Caco-2 (cell line): ENCODE results near the gene SEMG1. TPM values are rescaled to one million over a fixed set of nuclear protein-coding genes. Genes with fewer than 3 reads are reported as not detected.

Experiments used
- BruUV-seq: library from RNA; stranded (reverse); fragments of 400-500 nt; replicated peaks from 2 replicates; lab custom pipeline; 2021; lab: Mats Ljungman, UMichigan
- CTCF ChIA-PET: fragments of 300-600 bp; sonication (Branson Sonifier 250); formaldehyde crosslinking; loops from one replicate; lab custom pipeline; 2022; ENCODE audit warnings: antibody characterized with exemption; lab: Charles Lee
- POLR2A ChIA-PET: fragments of 300-600 bp; sonication (Branson Sonifier 250); formaldehyde crosslinking; loops from one replicate; lab custom pipeline; 2022; ENCODE audit warnings: antibody characterized with exemption; lab: Charles Lee
- DNase-seq, 2 experiments: peaks; one replicate each; pipeline versions ENCODE4 v3.0.0 to v3.0.0-alpha.2; 2020 to 2022
- H3K27me3 ChIP-seq: replicated peaks from 2 replicates; pipeline ENCODE4 v1.6.0; 2011; ENCODE audit warnings: low read length; ENCODE audit not compliant: control insufficient read depth, insufficient read depth
- H3K36me3 ChIP-seq: 2 replicates; pipeline ENCODE4 v1.5.1; 2011; ENCODE audit warnings: low read length; ENCODE audit not compliant: control insufficient read depth, insufficient read depth
- H3K4me1 ChIP-seq: fragments of 250-450 bp; sonication (Bioruptor Pico); 2 replicates; pipeline ENCODE4 v1.5.1; 2020; ENCODE audit warnings: mild to moderate bottlenecking
- H3K4me3 ChIP-seq: 2 replicates; pipeline ENCODE4 v1.5.1; 2011; ENCODE audit warnings: low read depth, mild to moderate bottlenecking, control low read depth, low read length
- H3K9me3 ChIP-seq: fragments of 250-450 bp; sonication (Bioruptor Pico); 2 replicates; pipeline ENCODE4 v1.5.1; 2020; ENCODE audit warnings: mild to moderate bottlenecking, moderate library complexity
- H3K27ac Mint-ChIP-seq: one replicate; pipeline ENCODE4 v1.8.0; 2022; ENCODE audit warnings: mixed read lengths; ENCODE audit not compliant: unreplicated experiment
- H3K27me3 Mint-ChIP-seq: one replicate; pipeline ENCODE4 v1.8.0; 2022; ENCODE audit warnings: mixed read lengths; ENCODE audit not compliant: insufficient read depth, unreplicated experiment
- H3K36me3 Mint-ChIP-seq: one replicate; pipeline ENCODE4 v1.8.0; 2022; ENCODE audit warnings: mild to moderate bottlenecking, mixed read lengths; ENCODE audit not compliant: insufficient read depth, unreplicated experiment
- H3K4me1 Mint-ChIP-seq: one replicate; pipeline ENCODE4 v1.8.0; 2022; ENCODE audit warnings: low read depth, mixed read lengths; ENCODE audit not compliant: unreplicated experiment
- H3K4me3 Mint-ChIP-seq: one replicate; pipeline ENCODE4 v1.8.0; 2022; ENCODE audit warnings: mild to moderate bottlenecking, moderate library complexity, mixed read lengths; ENCODE audit not compliant: unreplicated experiment
- H3K9me3 Mint-ChIP-seq: one replicate; pipeline ENCODE4 v1.8.0; 2022; ENCODE audit warnings: mixed read lengths; ENCODE audit not compliant: unreplicated experiment
- intact Hi-C: fragments of 100-400 bp; cut with micrococcal nuclease; formaldehyde crosslinking; loops from one replicate; pipeline ENCODE4 v1.10.0; 2022; ENCODE audit not compliant: unreplicated experiment
- total RNA-seq: library from RNA; stranded (reverse); gene quantifications from 2 replicates; pipeline ENCODE4 v1.2.3, GENCODE V29; 2022
- TF ChIP-seq, protein P1 (sequence below), 2 experiments: fragments of 200-600 bp in 1 of 2; IDR thresholded peaks; 1 replicate in 1 of 2; 2 replicates in 1 of 2; pipeline versions ENCODE4 v1.5.1 to v1.8.0; 2011 to 2022; ENCODE audit warnings: antibody characterized with exemption in 1 of 2, control low read depth in 1 of 2, inconsistent platforms in 1 of 2, low read depth in 1 of 2, low read length in 1 of 2, mild to moderate bottlenecking in 1 of 2, moderate library complexity in 1 of 2; ENCODE audit not compliant: insufficient read depth in 1 of 2, severe bottlenecking in 1 of 2, unreplicated experiment in 1 of 2

SEMG1 gene
- total RNA-seq, 1 experiment from 2014 or later, result not detected

DNA sequence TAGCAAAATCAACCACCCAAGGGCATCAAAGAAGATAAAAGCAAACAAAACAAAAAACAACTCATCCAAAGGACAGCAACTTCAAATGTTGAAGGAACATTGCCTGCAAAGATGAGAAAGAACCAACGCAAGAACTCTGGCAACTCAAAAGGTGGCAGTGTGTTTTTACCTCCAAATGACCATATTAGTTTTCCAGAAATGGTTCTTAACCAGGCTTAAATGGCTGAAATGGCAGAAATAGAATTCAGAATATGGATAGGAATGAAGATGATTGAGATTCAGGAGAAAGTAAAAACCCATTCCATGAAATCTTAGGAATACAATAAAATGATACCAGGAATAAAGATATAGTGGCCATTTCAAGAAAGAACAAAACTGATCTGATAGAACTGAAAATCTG lies 41.9 kb upstream of the SEMG1 start:
- intact Hi-C loops, result no loop called here
- CTCF ChIA-PET, result no interaction called here
- peaks cover 12% of the 10 kb centered on the region for H3K9me3 Mint-ChIP-seq

DNA sequence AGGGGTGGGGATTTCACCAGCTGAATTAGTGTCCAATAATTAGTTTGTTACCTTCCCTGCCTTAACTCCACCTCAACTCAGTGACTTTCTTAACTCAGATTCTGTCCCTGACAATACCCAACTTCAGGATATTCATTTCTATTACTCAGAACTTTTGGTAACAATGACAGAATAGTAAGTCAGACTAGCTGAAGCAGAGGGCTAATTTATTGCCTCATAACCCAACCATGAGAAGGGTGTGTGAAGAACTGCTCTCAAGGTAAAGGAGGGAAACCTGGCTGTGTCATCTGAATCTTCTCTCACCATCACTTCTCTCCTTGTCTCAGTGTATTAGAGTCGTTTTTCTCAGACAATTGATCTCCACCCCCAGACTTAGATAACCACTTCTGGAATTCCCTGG lies 33.3 kb upstream of the SEMG1 start:
- H3K9me3 Mint-ChIP-seq, result no peaks in the 10 kb centered on the region
- ChIA-PET CTCF (no interaction called here), POLR2A (no interaction called here)
- intact Hi-C loops, result no loop called here
- Histone ChIP-seq H3K9me3 (no peaks in the 10 kb centered on the region), H3K4me3 (no peak overlapping the region), H3K27me3 (no peaks in the 10 kb centered on the region), H3K36me3 (no peaks in the 10 kb centered on the region), H3K4me1 (peaks cover 10% of the 10 kb centered on the region)
- no peaks in the 10 kb centered on the region for H3K4me1 Mint-ChIP-seq
- H3K36me3 Mint-ChIP-seq, result no peaks in the 10 kb centered on the region
- no peak overlapping the region for H3K4me3 Mint-ChIP-seq
- H3K27ac Mint-ChIP-seq, result no peak overlapping the region
- no TSS peak for BruUV-seq
- H3K27me3 Mint-ChIP-seq, result peaks cover 7% of the 10 kb centered on the region
- TF ChIP-seq, protein P1, sequence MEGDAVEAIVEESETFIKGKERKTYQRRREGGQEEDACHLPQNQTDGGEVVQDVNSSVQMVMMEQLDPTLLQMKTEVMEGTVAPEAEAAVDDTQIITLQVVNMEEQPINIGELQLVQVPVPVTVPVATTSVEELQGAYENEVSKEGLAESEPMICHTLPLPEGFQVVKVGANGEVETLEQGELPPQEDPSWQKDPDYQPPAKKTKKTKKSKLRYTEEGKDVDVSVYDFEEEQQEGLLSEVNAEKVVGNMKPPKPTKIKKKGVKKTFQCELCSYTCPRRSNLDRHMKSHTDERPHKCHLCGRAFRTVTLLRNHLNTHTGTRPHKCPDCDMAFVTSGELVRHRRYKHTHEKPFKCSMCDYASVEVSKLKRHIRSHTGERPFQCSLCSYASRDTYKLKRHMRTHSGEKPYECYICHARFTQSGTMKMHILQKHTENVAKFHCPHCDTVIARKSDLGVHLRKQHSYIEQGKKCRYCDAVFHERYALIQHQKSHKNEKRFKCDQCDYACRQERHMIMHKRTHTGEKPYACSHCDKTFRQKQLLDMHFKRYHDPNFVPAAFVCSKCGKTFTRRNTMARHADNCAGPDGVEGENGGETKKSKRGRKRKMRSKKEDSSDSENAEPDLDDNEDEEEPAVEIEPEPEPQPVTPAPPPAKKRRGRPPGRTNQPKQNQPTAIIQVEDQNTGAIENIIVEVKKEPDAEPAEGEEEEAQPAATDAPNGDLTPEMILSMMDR (IDR thresholded peaks at IDR 0.05; ENCODE audit: insufficient read depth in 1 of 2, low read depth in 1 of 2, low read length in 1 of 2, severe bottlenecking in 1 of 2, unreplicated experiment in 1 of 2), result no peak
- no peak for DNase-seq

More for the DNA sequence above, 41.9 kb upstream of the SEMG1 start:
- H3K4me1 Mint-ChIP-seq, result no peaks in the 10 kb centered on the region
- Histone ChIP-seq H3K9me3 (peaks cover 7% of the 10 kb centered on the region; the same call in 1 of the 2 replicates), H3K4me1 (no peaks in the 10 kb centered on the region), H3K36me3 (no peaks in the 10 kb centered on the region), H3K27me3 (no peaks in the 10 kb centered on the region), H3K4me3 (no peak overlapping the region)
- H3K4me3 Mint-ChIP-seq, result no peak overlapping the region
- TF ChIP-seq, protein P1 (IDR thresholded peaks at IDR 0.05; ENCODE audit: insufficient read depth in 1 of 2, low read depth in 1 of 2, low read length in 1 of 2, severe bottlenecking in 1 of 2, unreplicated experiment in 1 of 2), result no peak
- no peak overlapping the region for H3K27ac Mint-ChIP-seq
- no peak for DNase-seq
- H3K36me3 Mint-ChIP-seq, result no peaks in the 10 kb centered on the region
- POLR2A ChIA-PET, result no interaction called here
- H3K27me3 Mint-ChIP-seq, result peaks cover 10% of the 10 kb centered on the region
- BruUV-seq, result no TSS peak

DNA sequence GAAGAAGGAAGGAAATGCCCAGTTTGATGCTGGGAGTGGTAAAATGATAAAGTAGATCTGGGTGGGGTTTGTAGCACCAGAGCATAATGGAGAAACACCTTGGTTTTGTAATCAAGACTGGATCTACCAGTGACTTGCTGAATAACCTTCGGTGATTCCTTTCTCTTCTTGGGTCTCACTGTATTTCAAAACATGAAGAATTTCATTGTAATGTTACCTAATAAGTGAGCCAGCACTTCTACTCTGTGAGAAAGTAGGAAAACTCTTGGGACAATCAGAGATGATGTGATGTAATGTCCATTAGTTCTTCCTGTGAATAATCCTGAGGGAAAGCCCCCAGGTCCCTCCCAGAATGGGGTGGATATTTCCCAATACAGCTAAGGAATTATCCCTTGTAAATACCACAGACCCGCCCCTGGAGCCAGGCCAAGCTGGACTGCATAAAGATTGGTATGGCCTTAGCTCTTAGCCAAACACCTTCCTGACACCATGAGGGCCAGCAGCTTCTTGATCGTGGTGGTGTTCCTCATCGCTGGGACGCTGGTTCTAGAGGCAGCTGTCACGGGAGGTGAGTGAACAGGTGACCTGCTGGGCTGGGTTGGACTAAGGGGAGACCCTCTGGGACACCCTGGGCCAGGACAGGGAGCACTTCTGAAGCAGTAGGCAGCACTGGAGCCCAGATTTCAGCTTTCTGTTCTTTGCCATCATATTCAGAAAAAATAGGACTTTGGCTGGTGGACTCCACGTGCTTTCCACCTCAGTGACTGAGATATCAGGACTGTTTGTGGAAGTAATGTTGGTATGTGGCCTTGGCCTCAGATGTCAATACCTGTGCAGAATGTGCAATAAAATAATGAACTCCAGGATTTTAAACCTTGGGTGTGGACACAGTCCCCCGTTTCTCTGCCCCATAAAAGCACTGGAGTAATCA lies 32.1 kb upstream of the SEMG1 start, which contains the start of gene PI3:
TSS of gene PI3 (plus strand) at position 469 of the 931 bp plus-strand sequence. CDS start at position 490, 21 bp downstream.
- H3K27me3 Mint-ChIP-seq, result peaks cover 7% of the 10 kb centered on the region
- no peak within 1 kb of the TSS for H3K4me3 ChIP-seq
- no peaks in the 10 kb centered on the region for H3K9me3 Mint-ChIP-seq
- TF ChIP-seq, protein P1 (IDR thresholded peaks at IDR 0.05; ENCODE audit: insufficient read depth in 1 of 2, low read depth in 1 of 2, low read length in 1 of 2, severe bottlenecking in 1 of 2, unreplicated experiment in 1 of 2), result no peak
- CTCF ChIA-PET, result interaction anchor here (0.6 to 1.1 kb wide), 2 partner anchors 116 to 164 kb away, joined by 3 read pairs; no protein-coding TSS in a partner anchor
- H3K27ac Mint-ChIP-seq, result no peak within 1 kb of the TSS
- H3K4me3 Mint-ChIP-seq, result no peak within 1 kb of the TSS
- peaks cover 10% of the 10 kb centered on the region for H3K4me1 ChIP-seq
- no peaks in the 10 kb centered on the region for H3K36me3 ChIP-seq
- peak; percentile 70 to 85 for DNase-seq
- no peaks in the 10 kb centered on the region for H3K36me3 Mint-ChIP-seq
- intact Hi-C loops, result no loop called here
- H3K27me3 ChIP-seq, result no peaks in the 10 kb centered on the region
- POLR2A ChIA-PET, result no interaction called here
- no peaks in the 10 kb centered on the region for H3K4me1 Mint-ChIP-seq
- H3K9me3 ChIP-seq, result no peaks in the 10 kb centered on the region
- BruUV-seq, result TSS peak; percentile 92
